NCI-H1105 (cell line): ENCODE data around the gene GRIK3.

Experiments
- DNase-seq: peaks from one replicate; lab custom pipeline; 2025; lab: John Stamatoyannopoulos, UW

Gene GRIK3

GRCh38 chr1:36822648-36823047, 211.7 kb downstream of the GRIK3 start:
- no peak for DNase-seq

- DNase-seq: no peak
Observed at GRCh38 chr1:36821386-36821785, 212.9 kb downstream of the GRIK3 start.

- no peak for DNase-seq
Observed at GRCh38 chr1:36818771-36819170, 215.5 kb downstream of the GRIK3 start.

GRCh38 chr1:36816348-36816747, 218.0 kb downstream of the GRIK3 start:
- no peak for DNase-seq

- no peak for DNase-seq
Observed at GRCh38 chr1:36814774-36815173, 219.5 kb downstream of the GRIK3 start.

GRCh38 chr1:36814083-36814482, 220.2 kb downstream of the GRIK3 start:
- no peak for DNase-seq

- DNase-seq: peak; percentile 5
Observed at GRCh38 chr1:36807262-36807661, 227.1 kb downstream of the GRIK3 start.

- DNase-seq: no peak
Observed at GRCh38 chr1:36805979-36806640, 228.2 kb downstream of the GRIK3 start.

GRCh38 chr1:36804669-36805314, 229.5 kb downstream of the GRIK3 start:
- no peak for DNase-seq

GRCh38 chr1:36803868-36804570, 230.3 kb downstream of the GRIK3 start:
- DNase-seq: no peak

GRCh38 chr1:36802018-36802417, 232.3 kb downstream of the GRIK3 start:
- no peak for DNase-seq

GRCh38 chr1:36797761-36798160, 236.6 kb downstream of the GRIK3 start:
- DNase-seq: no peak

GRCh38 chr1:36796733-36797132, 237.6 kb downstream of the GRIK3 start:
- no peak for DNase-seq

- DNase-seq: no peak
Observed at GRCh38 chr1:36796106-36796590, 238.2 kb downstream of the GRIK3 start.

- DNase-seq: no peak
Observed at GRCh38 chr1:36794460-36794859, 239.9 kb downstream of the GRIK3 start.

- no peak for DNase-seq
Observed at GRCh38 chr1:36793452-36793851, 240.9 kb downstream of the GRIK3 start.

- no peak for DNase-seq
Observed at GRCh38 chr1:36792292-36792691, 242.0 kb downstream of the GRIK3 start.

GRCh38 chr1:36790191-36790590, 244.1 kb downstream of the GRIK3 start:
- DNase-seq: no peak

GRCh38 chr1:36789535-36789934, 244.8 kb downstream of the GRIK3 start:
- no peak for DNase-seq

GRCh38 chr1:36787312-36787913, 246.9 kb downstream of the GRIK3 start:
- peak; percentile 36 for DNase-seq

GRCh38 chr1:36786425-36786824, 247.9 kb downstream of the GRIK3 start:
- DNase-seq: no peak

- no peak for DNase-seq
Observed at GRCh38 chr1:36784147-36784859, 250.0 kb downstream of the GRIK3 start.
